Measurements from ENCODE around the gene CD19. TPM values are rescaled to one million over a fixed set of nuclear protein-coding genes. Genes with fewer than 3 reads are reported as not detected.

Gene CD19
- total RNA-seq, 2 donors from 2014 or later, result not detected

GRCh38 chr16:28901862-28902261 lies 29.9 kb upstream of the CD19 start:
- WGBS, 2 donors, result 89 to 95% methylated on average over 11 to 13 of the region's 15 CpGs
- no peak for ATAC-seq
- H3K27ac ChIP-seq, result no peak overlapping the region
- intact Hi-C loops (cut with DNase I), result no loop called here
- H3K9me3 ChIP-seq, result no peaks in the 10 kb centered on the region
- no peaks in the 10 kb centered on the region for H3K27me3 ChIP-seq
- no peaks in the 10 kb centered on the region for H3K36me3 ChIP-seq (replicated peaks in 1 of 2; ENCODE audit: insufficient read depth in 1 of 2, low read depth in 2 of 2)
- TF ChIP-seq POLR2A (IDR thresholded peaks at IDR 0.05), result no peak
- TF ChIP-seq CTCF (IDR thresholded peaks at IDR 0.05), result no peak
- no peak overlapping the region for H3K4me3 ChIP-seq
- H3K4me1 ChIP-seq, result no peaks in the 10 kb centered on the region
- no peak for DNase-seq

DNA sequence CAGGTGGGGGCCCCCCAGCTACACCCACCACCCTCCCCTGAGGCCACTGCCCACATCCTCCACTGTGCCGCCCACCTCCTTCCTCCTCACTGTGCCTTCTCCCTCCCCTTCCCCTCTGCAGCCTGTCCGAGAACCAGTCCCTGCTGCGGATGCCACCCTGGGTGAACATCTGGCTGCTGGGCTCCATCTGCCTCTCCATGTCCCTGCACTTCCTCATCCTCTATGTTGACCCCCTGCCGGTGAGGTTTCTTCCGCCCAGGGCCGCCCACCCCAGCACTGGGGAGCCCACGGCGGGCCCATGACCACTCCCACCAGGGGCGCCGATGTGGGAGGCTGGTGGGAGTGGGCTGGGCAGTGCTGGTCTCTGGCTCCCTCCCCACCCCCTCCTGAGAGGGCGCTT lies 28.9 kb upstream of the CD19 start:
- Histone ChIP-seq H3K9me3 (no peaks in the 10 kb centered on the region), H3K27me3 (no peaks in the 10 kb centered on the region), H3K36me3 (replicated peaks in 1 of 2; ENCODE audit: insufficient read depth in 1 of 2, low read depth in 2 of 2) (peaks cover 0 to 2% of the 10 kb centered on the region in 2 donors), H3K4me1 (no peaks in the 10 kb centered on the region), H3K4me3 (no peak overlapping the region), H3K27ac (no peak overlapping the region)
- WGBS, 2 donors, result 51 to 57% methylated on average over 11 of the region's 11 CpGs
- intact Hi-C loops (cut with DNase I), result no loop called here
- ATAC-seq (no peak), DNase-seq (no peak)
- TF ChIP-seq CTCF (IDR thresholded peaks at IDR 0.05), result no peak
- no peak for TF ChIP-seq POLR2A (IDR thresholded peaks at IDR 0.05)

GRCh38 chr16:28903344-28904042 lies 28.3 kb upstream of the CD19 start:
- Histone ChIP-seq H3K27ac (no peak overlapping the region), H3K27me3 (no peaks in the 10 kb centered on the region), H3K9me3 (no peaks in the 10 kb centered on the region), H3K4me3 (no peak overlapping the region), H3K4me1 (no peaks in the 10 kb centered on the region), H3K36me3 (replicated peaks in 1 of 2; ENCODE audit: insufficient read depth in 1 of 2, low read depth in 2 of 2) (peaks cover 0 to 5% of the 10 kb centered on the region in 2 donors)
- intact Hi-C loops (cut with DNase I), result no loop called here
- ATAC-seq (no peak), DNase-seq (no peak)
- TF ChIP-seq POLR2A (IDR thresholded peaks at IDR 0.05), result no peak
- TF ChIP-seq CTCF (IDR thresholded peaks at IDR 0.05), result no peak
- WGBS, 2 donors, result 56 to 58% methylated on average over 11 to 28 of the region's 29 CpGs

DNA sequence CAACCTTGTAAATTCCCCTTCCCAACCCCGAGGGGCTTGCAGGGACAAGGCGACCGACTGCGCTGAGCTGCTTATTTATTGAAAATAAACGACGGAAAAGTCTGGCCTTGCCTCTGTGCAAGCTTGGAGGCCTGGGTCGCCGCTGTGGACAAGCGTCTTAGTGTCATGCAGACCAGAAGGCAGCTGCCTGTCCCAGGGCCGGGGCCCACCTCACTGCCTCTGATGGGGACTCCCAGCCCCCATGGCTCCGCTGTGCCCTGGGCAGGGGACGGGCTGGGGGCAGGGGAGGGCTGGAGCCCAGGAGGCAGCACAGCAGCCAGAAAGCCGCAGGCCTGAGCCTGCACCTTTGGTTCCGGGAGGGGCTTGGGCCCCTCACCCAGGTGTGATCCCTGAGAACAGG lies 27.4 kb upstream of the CD19 start:
- H3K4me1 ChIP-seq, result no peaks in the 10 kb centered on the region
- DNase-seq (no peak), ATAC-seq (no peak)
- intact Hi-C loops (cut with DNase I), result no loop called here
- no peaks in the 10 kb centered on the region for H3K27me3 ChIP-seq
- peaks cover 0 to 7% of the 10 kb centered on the region in 2 donors for H3K36me3 ChIP-seq (replicated peaks in 1 of 2; ENCODE audit: insufficient read depth in 1 of 2, low read depth in 2 of 2)
- 68 to 90% methylated on average over 8 to 14 of the region's 14 CpGs for WGBS, 2 donors
- TF ChIP-seq CTCF (IDR thresholded peaks at IDR 0.05), result no peak
- TF ChIP-seq POLR2A (IDR thresholded peaks at IDR 0.05), result no peak
- no peaks in the 10 kb centered on the region for H3K9me3 ChIP-seq
- no peak overlapping the region for H3K4me3 ChIP-seq
- no peak overlapping the region for H3K27ac ChIP-seq

GRCh38 chr16:28904828-28905227 lies 26.9 kb upstream of the CD19 start:
- H3K4me1 ChIP-seq, result no peaks in the 10 kb centered on the region
- TF ChIP-seq POLR2A (IDR thresholded peaks at IDR 0.05), result no peak
- no peak for TF ChIP-seq CTCF (IDR thresholded peaks at IDR 0.05)
- 93 to 96% methylated on average over 5 to 15 of the region's 16 CpGs for WGBS, 2 donors
- intact Hi-C loops (cut with DNase I), result no loop called here
- ATAC-seq (no peak), DNase-seq (no peak)
- no peak overlapping the region for H3K27ac ChIP-seq
- H3K36me3 ChIP-seq (replicated peaks in 1 of 2; ENCODE audit: insufficient read depth in 1 of 2, low read depth in 2 of 2), result peaks cover 0 to 7% of the 10 kb centered on the region in 2 donors
- no peak overlapping the region for H3K4me3 ChIP-seq
- H3K27me3 ChIP-seq, result no peaks in the 10 kb centered on the region
- no peaks in the 10 kb centered on the region for H3K9me3 ChIP-seq

All from body of pancreas (tissue), 4 donors.